ENCODE results near the gene MLH1.

The MLH1 gene

GRCh38 chr3:37025561-37026335, 32.4 kb downstream of the MLH1 start:
- H3K9me3 ChIP-seq (ENCODE audit: control insufficient read depth, insufficient read depth, low read length), result no peaks in the 10 kb centered on the region
- no peaks in the 10 kb centered on the region for H3K4me1 ChIP-seq (ENCODE audit: control insufficient read depth, insufficient read depth, low read length)
- no peak overlapping the region for H3K4me3 ChIP-seq (ENCODE audit: low read depth, low read length)
- H3K9ac ChIP-seq (ENCODE audit: low read depth, low read length), result no peak overlapping the region
- H3K36me3 ChIP-seq (ENCODE audit: control insufficient read depth, insufficient read depth, low read length), result peaks cover 26% of the 10 kb centered on the region
- H3K27me3 ChIP-seq (ENCODE audit: control insufficient read depth, insufficient read depth, low read length), result no peaks in the 10 kb centered on the region

GRCh38 chr3:37026851-37027250, 33.5 kb downstream of the MLH1 start:
- Histone ChIP-seq H3K27me3 (ENCODE audit: control insufficient read depth, insufficient read depth, low read length) (no peaks in the 10 kb centered on the region), H3K36me3 (ENCODE audit: control insufficient read depth, insufficient read depth, low read length) (peaks cover 22% of the 10 kb centered on the region), H3K4me3 (ENCODE audit: low read depth, low read length) (no peak overlapping the region), H3K9ac (ENCODE audit: low read depth, low read length) (no peak overlapping the region), H3K4me1 (ENCODE audit: control insufficient read depth, insufficient read depth, low read length) (no peaks in the 10 kb centered on the region), H3K9me3 (ENCODE audit: control insufficient read depth, insufficient read depth, low read length) (no peaks in the 10 kb centered on the region)

GRCh38 chr3:37028329-37028728, 35.0 kb downstream of the MLH1 start:
- Histone ChIP-seq H3K36me3 (ENCODE audit: control insufficient read depth, insufficient read depth, low read length) (peaks cover 19% of the 10 kb centered on the region), H3K4me1 (ENCODE audit: control insufficient read depth, insufficient read depth, low read length) (no peaks in the 10 kb centered on the region)

GRCh38 chr3:37029111-37029510, 35.8 kb downstream of the MLH1 start:
- Histone ChIP-seq H3K9ac (ENCODE audit: low read depth, low read length) (no peak overlapping the region), H3K36me3 (ENCODE audit: control insufficient read depth, insufficient read depth, low read length) (peaks cover 19% of the 10 kb centered on the region)

More at GRCh38 chr3:37028329-37028728, 35.0 kb downstream of the MLH1 start:
- Histone ChIP-seq H3K9ac (ENCODE audit: low read depth, low read length) (no peak overlapping the region), H3K9me3 (ENCODE audit: control insufficient read depth, insufficient read depth, low read length) (no peaks in the 10 kb centered on the region), H3K4me3 (ENCODE audit: low read depth, low read length) (no peak overlapping the region), H3K27me3 (ENCODE audit: control insufficient read depth, insufficient read depth, low read length) (no peaks in the 10 kb centered on the region)

GRCh38 chr3:37029516-37030163, 36.3 kb downstream of the MLH1 start:
- Histone ChIP-seq H3K9me3 (ENCODE audit: control insufficient read depth, insufficient read depth, low read length) (no peaks in the 10 kb centered on the region), H3K9ac (ENCODE audit: low read depth, low read length) (no peak overlapping the region), H3K4me1 (ENCODE audit: control insufficient read depth, insufficient read depth, low read length) (no peaks in the 10 kb centered on the region), H3K27me3 (ENCODE audit: control insufficient read depth, insufficient read depth, low read length) (no peaks in the 10 kb centered on the region), H3K36me3 (ENCODE audit: control insufficient read depth, insufficient read depth, low read length) (peaks cover 19% of the 10 kb centered on the region), H3K4me3 (ENCODE audit: low read depth, low read length) (no peak overlapping the region)

More at GRCh38 chr3:37029111-37029510, 35.8 kb downstream of the MLH1 start:
- Histone ChIP-seq H3K4me3 (ENCODE audit: low read depth, low read length) (no peak overlapping the region), H3K9me3 (ENCODE audit: control insufficient read depth, insufficient read depth, low read length) (no peaks in the 10 kb centered on the region), H3K27me3 (ENCODE audit: control insufficient read depth, insufficient read depth, low read length) (no peaks in the 10 kb centered on the region), H3K4me1 (ENCODE audit: control insufficient read depth, insufficient read depth, low read length) (no peaks in the 10 kb centered on the region)

- Histone ChIP-seq H3K36me3 (ENCODE audit: control insufficient read depth, insufficient read depth, low read length) (peaks cover 21% of the 10 kb centered on the region), H3K27me3 (ENCODE audit: control insufficient read depth, insufficient read depth, low read length) (no peaks in the 10 kb centered on the region), H3K4me3 (ENCODE audit: low read depth, low read length) (no peak overlapping the region), H3K9me3 (ENCODE audit: control insufficient read depth, insufficient read depth, low read length) (no peaks in the 10 kb centered on the region), H3K9ac (ENCODE audit: low read depth, low read length) (no peak overlapping the region), H3K4me1 (ENCODE audit: control insufficient read depth, insufficient read depth, low read length) (no peaks in the 10 kb centered on the region)
These were observed 37.3 kb downstream of the MLH1 start for GRCh38 chr3:37030588-37030987.

- Histone ChIP-seq H3K9me3 (ENCODE audit: control insufficient read depth, insufficient read depth, low read length) (no peaks in the 10 kb centered on the region), H3K9ac (ENCODE audit: low read depth, low read length) (no peak overlapping the region), H3K4me3 (ENCODE audit: low read depth, low read length) (no peak overlapping the region), H3K36me3 (ENCODE audit: control insufficient read depth, insufficient read depth, low read length) (peaks cover 16% of the 10 kb centered on the region), H3K4me1 (ENCODE audit: control insufficient read depth, insufficient read depth, low read length) (no peaks in the 10 kb centered on the region), H3K27me3 (ENCODE audit: control insufficient read depth, insufficient read depth, low read length) (no peaks in the 10 kb centered on the region)
These were observed 37.9 kb downstream of the MLH1 start for GRCh38 chr3:37031096-37031682.

- no peaks in the 10 kb centered on the region for H3K9me3 ChIP-seq (ENCODE audit: control insufficient read depth, insufficient read depth, low read length)
- no peaks in the 10 kb centered on the region for H3K4me1 ChIP-seq (ENCODE audit: control insufficient read depth, insufficient read depth, low read length)
- no peak overlapping the region for H3K4me3 ChIP-seq (ENCODE audit: low read depth, low read length)
- H3K9ac ChIP-seq (ENCODE audit: low read depth, low read length), result no peak overlapping the region
- H3K36me3 ChIP-seq (ENCODE audit: control insufficient read depth, insufficient read depth, low read length), result peaks cover 14% of the 10 kb centered on the region
- no peaks in the 10 kb centered on the region for H3K27me3 ChIP-seq (ENCODE audit: control insufficient read depth, insufficient read depth, low read length)
These were observed 39.6 kb downstream of the MLH1 start for GRCh38 chr3:37032961-37033360.

- H3K4me3 ChIP-seq (ENCODE audit: low read depth, low read length), result no peak overlapping the region
- no peak overlapping the region for H3K9ac ChIP-seq (ENCODE audit: low read depth, low read length)
- H3K27me3 ChIP-seq (ENCODE audit: control insufficient read depth, insufficient read depth, low read length), result no peaks in the 10 kb centered on the region
- H3K4me1 ChIP-seq (ENCODE audit: control insufficient read depth, insufficient read depth, low read length), result no peaks in the 10 kb centered on the region
- H3K9me3 ChIP-seq (ENCODE audit: control insufficient read depth, insufficient read depth, low read length), result no peaks in the 10 kb centered on the region
- H3K36me3 ChIP-seq (ENCODE audit: control insufficient read depth, insufficient read depth, low read length), result peaks cover 18% of the 10 kb centered on the region
These were observed 44.0 kb downstream of the MLH1 start for GRCh38 chr3:37037352-37037751.

GRCh38 chr3:37039161-37039846, 46.0 kb downstream of the MLH1 start:
- H3K9ac ChIP-seq (ENCODE audit: low read depth, low read length), result no peak overlapping the region
- no peaks in the 10 kb centered on the region for H3K9me3 ChIP-seq (ENCODE audit: control insufficient read depth, insufficient read depth, low read length)
- no peak overlapping the region for H3K4me3 ChIP-seq (ENCODE audit: low read depth, low read length)
- H3K4me1 ChIP-seq (ENCODE audit: control insufficient read depth, insufficient read depth, low read length), result no peaks in the 10 kb centered on the region
- no peaks in the 10 kb centered on the region for H3K27me3 ChIP-seq (ENCODE audit: control insufficient read depth, insufficient read depth, low read length)
- peaks cover 18% of the 10 kb centered on the region for H3K36me3 ChIP-seq (ENCODE audit: control insufficient read depth, insufficient read depth, low read length)

- Histone ChIP-seq H3K9me3 (ENCODE audit: control insufficient read depth, insufficient read depth, low read length) (no peaks in the 10 kb centered on the region), H3K4me1 (ENCODE audit: control insufficient read depth, insufficient read depth, low read length) (no peaks in the 10 kb centered on the region), H3K4me3 (ENCODE audit: low read depth, low read length) (no peak overlapping the region), H3K36me3 (ENCODE audit: control insufficient read depth, insufficient read depth, low read length) (peaks cover 18% of the 10 kb centered on the region), H3K9ac (ENCODE audit: low read depth, low read length) (no peak overlapping the region), H3K27me3 (ENCODE audit: control insufficient read depth, insufficient read depth, low read length) (no peaks in the 10 kb centered on the region)
These were observed 46.9 kb downstream of the MLH1 start for GRCh38 chr3:37040231-37040630.
